KMS-11 (cell line): Measurements from ENCODE around the gene MARK2.

Experiments used
- H2AFZ ChIP-seq: fragments of 200-600 bp; sonication (generic); 2 replicates; pipeline ENCODE4 v1.6.1; 2016; ENCODE audit warnings: antibody characterized with exemption, mixed run types, low read depth
- H3K27ac ChIP-seq: fragments of 200-600 bp; sonication (generic); 2 replicates; pipeline ENCODE4 v1.6.1; 2016; ENCODE audit warnings: mild to moderate bottlenecking, mixed run types
- H3K27me3 ChIP-seq: fragments of 200-600 bp; sonication (generic); 2 replicates; pipeline ENCODE4 v1.6.1; 2017; ENCODE audit warnings: mild to moderate bottlenecking, low read depth, mixed run types, moderate library complexity; ENCODE audit not compliant: insufficient read depth
- H3K36me3 ChIP-seq: fragments of 200-600 bp; sonication (generic); 2 replicates; pipeline ENCODE4 v1.6.1; 2017; ENCODE audit warnings: mild to moderate bottlenecking, mixed run types; ENCODE audit not compliant: insufficient read depth
- H3K4me1 ChIP-seq: fragments of 200-600 bp; sonication (generic); 2 replicates; pipeline ENCODE4 v1.6.1; 2016; ENCODE audit warnings: mild to moderate bottlenecking, low read depth, mixed run types; ENCODE audit not compliant: poor library complexity, severe bottlenecking
- H3K4me2 ChIP-seq: fragments of 200-600 bp; sonication (generic); 2 replicates; pipeline ENCODE4 v1.7.0; 2016; ENCODE audit warnings: mild to moderate bottlenecking, mixed run types
- H3K4me3 ChIP-seq: fragments of 200-600 bp; sonication (generic); IDR thresholded peaks from 2 replicates; pipeline ENCODE4 v1.6.1; 2017; ENCODE audit warnings: low read depth, low read length, mixed read lengths; ENCODE audit not compliant: insufficient read depth
- H3K79me2 ChIP-seq: fragments of 200-600 bp; sonication (generic); 2 replicates; pipeline ENCODE4 v1.6.1; 2016; ENCODE audit warnings: low read depth, mixed run types; ENCODE audit not compliant: insufficient read depth
- H3K9ac ChIP-seq: fragments of 200-600 bp; sonication (generic); 2 replicates; pipeline ENCODE4 v1.6.1; 2016; ENCODE audit warnings: mild to moderate bottlenecking, mixed run types
- H4K20me1 ChIP-seq: fragments of 200-600 bp; sonication (generic); 2 replicates; pipeline ENCODE4 v1.6.1; 2016; ENCODE audit warnings: mild to moderate bottlenecking, mixed run types; ENCODE audit not compliant: insufficient read depth
- CTCF ChIP-seq: fragments of 200-600 bp; sonication (generic); conservative IDR thresholded peaks from 2 replicates; pipeline ENCODE4 v1.6.1; 2017; ENCODE audit warnings: low read depth, mild to moderate bottlenecking, antibody characterized with exemption, low read length, moderate library complexity, mixed read lengths

The MARK2 gene

GRCh38 chr11:63816166-63816565, 22.7 kb upstream of the MARK2 start:
- Histone ChIP-seq H3K9ac (no peak overlapping the region), H3K27me3 (no peaks in the 10 kb centered on the region), H3K36me3 (no peaks in the 10 kb centered on the region), H3K4me3 (no peak overlapping the region), H3K4me1 (peaks cover 24% of the 10 kb centered on the region), H3K27ac (no peak overlapping the region), H3K4me2 (no peak overlapping the region), H2AFZ (no peak overlapping the region), H3K79me2 (peaks cover 42% of the 10 kb centered on the region), H4K20me1 (peaks cover 11% of the 10 kb centered on the region)
- TF ChIP-seq CTCF: no peak

- peaks cover 42% of the 10 kb centered on the region for H3K79me2 ChIP-seq
- no peak overlapping the region for H3K9ac ChIP-seq
- no peak overlapping the region for H3K27ac ChIP-seq
- no peak for TF ChIP-seq CTCF
- H2AFZ ChIP-seq: no peak overlapping the region
- peaks cover 1% of the 10 kb centered on the region; the same call in 1 of the 2 replicates for H3K36me3 ChIP-seq
- H3K4me2 ChIP-seq: no peak overlapping the region
- H3K4me3 ChIP-seq: no peak overlapping the region
- no peaks in the 10 kb centered on the region for H3K27me3 ChIP-seq
- H4K20me1 ChIP-seq: peaks cover 11% of the 10 kb centered on the region
- H3K4me1 ChIP-seq: peaks cover 24% of the 10 kb centered on the region
Measured at GRCh38 chr11:63816732-63817131, 22.2 kb upstream of the MARK2 start.

GRCh38 chr11:63817758-63818498, 21.0 kb upstream of the MARK2 start:
- Histone ChIP-seq H3K4me3 (no peak overlapping the region), H4K20me1 (peaks cover 11% of the 10 kb centered on the region), H3K36me3 (peaks cover 5% of the 10 kb centered on the region; the same call in 1 of the 2 replicates), H2AFZ (no peak overlapping the region), H3K79me2 (peaks cover 42% of the 10 kb centered on the region), H3K27ac (no peak overlapping the region), H3K4me1 (peaks cover 14% of the 10 kb centered on the region), H3K4me2 (no peak overlapping the region), H3K27me3 (no peaks in the 10 kb centered on the region), H3K9ac (no peak overlapping the region)
- no peak for TF ChIP-seq CTCF

- TF ChIP-seq CTCF: no peak
Measured at GRCh38 chr11:63818609-63819008, 20.3 kb upstream of the MARK2 start.

More at GRCh38 chr11:63818609-63819008, 20.3 kb upstream of the MARK2 start:
- no peak overlapping the region for H3K4me3 ChIP-seq
- no peaks in the 10 kb centered on the region for H3K27me3 ChIP-seq
- H3K4me1 ChIP-seq: peaks cover 14% of the 10 kb centered on the region
- no peak overlapping the region for H3K27ac ChIP-seq
- H4K20me1 ChIP-seq: peaks cover 11% of the 10 kb centered on the region
- H3K79me2 ChIP-seq: peaks cover 41% of the 10 kb centered on the region
- H3K36me3 ChIP-seq: peaks cover 5% of the 10 kb centered on the region; the same call in 1 of the 2 replicates
- H2AFZ ChIP-seq: no peak overlapping the region
- no peak overlapping the region for H3K9ac ChIP-seq
- no peak overlapping the region for H3K4me2 ChIP-seq
